GM18873 (cell line): ENCODE results near the gene UBE2QL1.

ENCODE experiments used
- ATAC-seq: cut with Tn5 transposase; IDR thresholded peaks from one replicate; pipeline ENCODE4 v1.9.1; 2021; ENCODE audit warnings: mild to moderate bottlenecking, moderate library complexity, moderate number of reproducible peaks; ENCODE audit not compliant: unreplicated experiment, low FRiP score

The UBE2QL1 gene

DNA sequence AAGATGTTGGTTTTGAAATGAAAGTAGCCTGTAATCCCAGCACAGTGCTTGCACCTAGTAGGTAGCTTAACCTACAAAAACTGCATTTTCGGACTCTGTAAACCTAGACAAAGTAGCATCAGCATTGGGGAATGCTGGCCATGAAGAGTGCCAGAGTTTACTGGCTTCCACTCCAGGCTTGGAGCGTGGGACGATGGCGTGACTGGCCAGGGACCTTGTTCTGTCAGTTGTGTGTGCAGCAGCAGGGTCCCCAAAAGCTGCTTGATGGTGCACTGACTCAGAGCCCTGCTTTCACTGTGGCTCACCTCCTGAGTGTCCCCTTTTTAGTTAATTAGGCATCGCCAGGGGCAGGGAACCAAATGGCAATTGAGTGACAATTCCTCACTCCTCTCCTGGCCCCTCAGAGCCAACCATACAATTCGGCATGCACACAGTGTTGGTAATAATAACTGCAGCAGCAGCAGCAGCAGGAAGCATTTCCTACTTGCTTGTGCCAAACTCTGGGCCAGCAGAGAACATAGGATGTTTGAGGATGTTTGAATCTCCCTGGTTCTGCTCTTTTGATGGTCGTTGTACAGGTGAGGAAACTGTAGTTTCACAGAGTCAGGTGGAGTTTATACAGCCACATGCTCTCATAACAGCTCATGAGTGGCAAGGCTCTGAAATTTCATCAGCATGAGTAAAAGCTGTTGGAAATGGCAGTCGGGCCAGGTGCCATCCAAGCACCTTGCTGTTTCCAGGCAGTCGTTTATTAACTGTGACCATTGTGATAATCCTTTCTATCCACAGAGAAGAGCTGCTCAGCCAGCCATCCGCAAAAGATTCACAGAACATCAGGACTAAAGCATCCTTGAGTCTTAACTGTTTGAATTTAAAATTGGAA, 4.2 kb downstream of the UBE2QL1 start:
- no peak for ATAC-seq

DNA sequence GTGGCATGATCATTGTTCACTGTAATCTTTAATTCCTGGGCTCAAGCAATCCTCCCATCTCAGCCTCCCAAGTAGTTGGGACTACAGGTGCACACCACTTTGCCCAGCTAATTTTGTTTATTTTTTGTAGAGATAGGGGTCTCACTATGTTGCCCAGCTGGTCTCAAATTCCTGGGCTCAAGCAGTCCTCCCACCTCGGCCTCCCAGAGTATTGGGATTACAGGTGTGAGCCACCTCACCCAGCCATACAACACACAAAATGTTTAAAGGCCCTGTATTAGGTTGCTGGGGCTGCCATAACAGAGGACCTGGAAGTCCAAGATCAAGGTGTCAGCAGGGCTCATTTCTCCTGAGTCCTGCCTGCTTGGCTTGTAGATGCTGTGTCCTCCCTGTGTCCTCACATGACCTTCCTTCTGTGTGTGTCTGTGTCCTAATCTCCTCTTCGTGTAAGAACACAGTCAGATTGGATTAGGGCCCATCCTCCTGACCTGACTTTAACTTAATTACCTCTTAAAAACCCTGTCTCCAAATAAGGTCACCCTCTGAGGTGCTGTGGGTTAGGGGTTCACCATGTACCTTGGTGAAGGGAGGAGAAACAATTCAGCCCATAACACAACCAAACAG, 5.4 kb downstream of the UBE2QL1 start:
- ATAC-seq, result no peak

DNA sequence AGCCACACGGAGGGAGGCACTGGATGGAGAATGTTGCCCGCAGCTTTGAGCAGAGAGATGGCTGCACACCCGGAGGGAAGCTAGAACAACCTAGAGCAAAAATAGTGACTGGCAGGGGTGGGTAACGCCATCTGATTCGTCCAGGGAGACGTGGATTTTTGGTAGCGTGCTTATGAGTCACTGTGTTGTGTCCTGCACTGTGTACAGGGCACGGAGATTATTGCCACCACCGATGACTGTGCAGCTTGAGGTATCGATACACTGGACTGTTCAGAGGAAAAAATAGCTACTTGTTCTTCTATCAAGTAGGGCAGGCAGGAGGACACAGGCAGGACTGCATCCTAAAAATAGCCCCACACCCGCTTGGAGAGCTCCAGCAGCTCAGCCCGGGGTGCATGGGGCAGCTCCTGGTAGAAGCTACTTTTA, 6.0 kb downstream of the UBE2QL1 start:
- ATAC-seq, result no peak

DNA sequence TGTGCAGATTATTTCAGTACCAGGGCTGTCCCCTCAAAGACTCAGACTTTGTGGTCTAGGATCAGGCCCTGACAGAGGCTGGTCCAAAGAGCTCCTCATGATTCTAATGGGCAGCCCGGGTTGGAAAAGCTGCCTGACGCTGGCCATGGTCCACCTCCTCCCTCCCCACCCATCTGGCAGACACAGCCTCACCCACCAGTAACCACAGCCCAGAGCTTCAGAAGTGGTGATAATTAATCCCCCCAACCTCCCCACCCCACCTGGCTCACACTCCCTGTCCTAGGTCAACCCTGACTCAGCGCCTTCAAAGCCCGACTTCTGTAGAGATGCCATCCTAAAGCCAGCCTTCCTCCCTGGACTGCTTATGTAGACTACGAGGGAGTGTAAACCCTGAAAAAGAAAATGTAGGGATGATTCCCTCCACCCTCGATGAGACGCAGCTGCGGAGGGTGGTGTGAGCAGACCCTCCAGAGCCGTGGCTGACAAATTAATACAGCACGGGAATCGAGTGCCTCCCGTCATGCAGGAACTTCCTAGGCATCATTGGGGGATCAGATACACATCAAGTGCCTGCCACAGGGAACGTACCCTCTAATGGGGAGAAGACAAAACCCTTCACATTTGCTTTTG, 7.0 kb downstream of the UBE2QL1 start:
- ATAC-seq, result no peak

DNA sequence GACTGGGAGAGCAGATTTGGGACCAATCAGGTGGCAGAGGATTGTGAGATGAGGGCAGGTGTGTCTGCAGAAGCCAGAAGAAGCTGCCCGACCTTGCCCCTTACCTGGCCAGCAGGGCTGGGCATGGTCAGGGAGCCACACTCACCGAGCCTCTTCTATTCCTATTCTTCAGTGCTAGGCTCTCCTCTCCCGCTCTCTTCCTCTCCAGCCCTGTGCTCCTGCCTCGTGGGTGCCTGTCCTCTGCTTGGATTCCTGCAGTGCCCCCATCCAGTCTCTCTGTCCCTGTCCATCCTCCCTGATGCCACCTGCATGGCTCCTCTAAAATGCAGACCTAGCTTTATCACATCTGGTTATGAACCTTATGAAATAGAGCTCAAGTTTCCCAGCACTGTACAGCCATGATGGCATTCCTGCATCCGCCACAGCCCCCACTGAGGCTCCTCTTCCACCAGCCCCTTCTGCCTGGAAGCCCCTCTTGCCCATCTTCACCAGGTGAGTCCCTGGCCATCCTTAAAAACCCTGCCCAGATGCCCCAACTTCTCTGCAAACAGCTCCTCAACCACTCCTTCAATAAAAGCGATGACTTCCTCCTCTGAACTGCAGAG, 8.2 kb downstream of the UBE2QL1 start:
- ATAC-seq, result no peak

DNA sequence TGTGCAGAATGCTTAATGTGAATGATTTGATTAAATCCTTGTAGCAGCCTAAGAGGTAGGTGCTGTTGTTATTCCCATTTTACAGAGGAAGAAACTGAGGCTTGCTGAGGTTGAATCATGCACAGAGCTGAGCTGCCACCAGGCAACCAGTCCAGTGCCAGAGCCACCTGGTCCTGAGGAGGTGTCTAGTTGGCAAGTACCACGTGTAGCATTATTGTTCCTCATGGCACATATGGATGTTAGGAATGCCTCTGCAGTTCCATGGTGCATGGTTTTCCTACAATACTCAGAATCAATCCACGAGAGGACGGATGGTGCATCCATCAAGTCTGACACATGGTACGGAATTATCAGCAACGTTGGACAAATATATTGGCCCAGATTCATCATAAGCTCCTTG, 8.9 kb downstream of the UBE2QL1 start:
- ATAC-seq, result no peak

DNA sequence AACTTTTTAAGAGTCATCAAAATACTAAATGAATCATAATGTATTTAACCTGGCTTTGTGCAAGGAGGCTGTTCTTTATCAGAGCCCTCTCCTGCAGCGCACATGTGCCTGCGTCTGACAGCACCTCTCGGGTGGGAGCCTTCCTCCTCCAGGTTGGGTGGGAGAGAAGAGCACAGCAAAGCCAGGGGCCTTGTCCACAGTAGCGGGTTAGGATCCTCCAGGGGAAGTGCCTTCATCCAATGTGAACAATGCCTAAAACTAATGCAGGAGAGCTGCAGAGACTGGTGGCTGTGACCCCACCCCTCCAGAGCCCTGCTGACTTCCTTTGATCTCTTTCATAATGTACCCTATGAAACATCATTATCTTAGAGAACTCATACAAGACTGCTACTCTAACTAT, 10.2 kb downstream of the UBE2QL1 start:
- no peak for ATAC-seq

DNA sequence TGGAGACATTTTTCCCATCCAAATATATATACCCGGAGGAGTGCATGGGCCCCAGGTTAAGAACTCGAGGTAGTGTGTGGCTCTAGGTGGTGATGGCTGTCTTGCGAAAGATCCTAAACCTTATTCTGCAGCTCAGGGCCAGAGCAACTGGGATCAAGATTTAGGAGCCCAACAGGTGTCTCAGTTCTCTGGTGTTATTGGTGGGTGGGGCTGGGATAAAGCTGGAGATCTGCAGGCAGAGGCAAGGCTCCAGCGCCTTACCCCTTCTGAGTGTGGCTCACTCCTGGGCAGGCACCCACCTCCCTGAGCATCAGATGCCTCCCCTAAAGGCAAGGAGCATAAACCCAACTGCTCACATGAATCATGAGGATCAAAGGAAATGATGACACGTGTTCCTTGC, 11.2 kb downstream of the UBE2QL1 start:
- ATAC-seq, result no peak

DNA sequence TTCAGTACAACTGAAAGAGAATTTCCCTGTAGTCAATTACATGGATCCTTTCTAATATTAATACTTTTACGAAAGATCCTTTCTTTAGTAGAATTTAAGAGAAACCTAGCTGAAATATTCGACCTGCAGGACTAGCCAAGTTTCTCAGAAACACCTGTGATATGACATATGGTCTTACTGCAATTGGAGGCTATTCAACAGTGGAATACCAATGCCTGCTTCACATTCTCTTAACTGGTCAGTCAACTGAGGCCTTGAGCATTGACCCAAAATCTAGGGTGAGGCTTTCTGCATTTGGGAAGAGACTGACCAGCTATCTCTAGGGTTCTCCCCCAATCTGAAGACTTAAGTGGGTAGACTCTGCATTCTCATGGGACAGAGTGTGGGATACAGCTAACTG, 12.3 kb downstream of the UBE2QL1 start:
- ATAC-seq, result no peak

DNA sequence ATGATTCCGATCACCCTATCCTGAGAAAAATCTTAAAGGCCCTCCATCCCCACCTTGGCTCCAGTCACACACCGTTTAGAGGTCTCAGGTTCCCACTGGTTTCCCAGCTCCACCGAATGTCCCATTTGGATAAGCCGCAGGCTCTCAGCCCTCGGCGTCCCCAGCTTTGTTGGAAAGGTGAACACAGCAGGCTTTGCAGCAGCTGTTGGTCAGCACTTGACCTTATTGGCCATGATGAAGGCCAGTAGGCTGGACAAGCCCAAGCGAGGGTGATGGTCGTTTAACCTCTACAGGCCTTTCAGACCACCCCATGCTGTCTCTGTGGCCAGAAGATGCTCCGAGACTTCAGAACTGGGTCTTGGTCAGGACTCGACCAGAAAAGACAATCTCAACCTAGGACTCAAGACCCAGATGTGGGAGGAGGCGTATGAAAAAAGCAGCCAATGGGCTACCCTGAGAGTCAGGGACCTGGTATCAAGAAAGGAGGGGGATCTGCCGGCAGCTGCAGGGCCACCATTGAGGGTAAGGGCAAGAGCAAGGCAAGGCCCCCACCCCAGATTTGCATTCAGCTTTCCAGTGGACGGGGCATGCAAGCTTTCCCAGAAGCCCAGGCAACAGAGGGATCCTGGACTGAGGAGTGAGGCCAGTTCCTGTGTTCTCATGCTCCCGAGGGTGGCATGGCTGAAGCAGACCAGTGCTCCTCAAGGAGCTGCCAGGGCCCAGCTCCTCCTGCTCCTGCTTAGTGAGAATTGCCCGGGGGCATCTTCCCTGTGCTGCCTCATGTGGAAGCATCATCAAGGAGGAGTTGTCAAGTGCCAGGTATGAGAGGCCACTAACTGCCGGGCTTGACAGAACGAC, 13.4 kb downstream of the UBE2QL1 start:
- ATAC-seq, result no peak

DNA sequence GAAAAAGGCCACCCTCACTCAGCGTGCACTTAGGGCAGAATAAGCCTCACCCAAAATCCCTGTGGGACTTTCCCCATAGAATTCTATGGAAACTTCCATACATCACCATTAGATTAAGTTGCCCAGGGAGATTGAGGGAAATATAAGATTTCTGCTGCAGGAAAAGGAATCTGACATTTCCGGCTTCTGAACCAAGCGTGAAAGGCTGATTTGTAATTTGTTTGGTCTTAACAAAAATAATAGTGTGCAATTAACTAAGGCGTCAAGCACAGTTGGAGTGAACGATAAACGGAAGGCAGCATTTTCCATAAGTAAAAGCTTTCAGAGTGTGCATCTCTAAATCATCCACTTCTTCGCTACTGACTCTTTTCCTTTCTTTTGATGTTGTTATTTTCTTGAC, 14.0 kb downstream of the UBE2QL1 start:
- no peak for ATAC-seq

DNA sequence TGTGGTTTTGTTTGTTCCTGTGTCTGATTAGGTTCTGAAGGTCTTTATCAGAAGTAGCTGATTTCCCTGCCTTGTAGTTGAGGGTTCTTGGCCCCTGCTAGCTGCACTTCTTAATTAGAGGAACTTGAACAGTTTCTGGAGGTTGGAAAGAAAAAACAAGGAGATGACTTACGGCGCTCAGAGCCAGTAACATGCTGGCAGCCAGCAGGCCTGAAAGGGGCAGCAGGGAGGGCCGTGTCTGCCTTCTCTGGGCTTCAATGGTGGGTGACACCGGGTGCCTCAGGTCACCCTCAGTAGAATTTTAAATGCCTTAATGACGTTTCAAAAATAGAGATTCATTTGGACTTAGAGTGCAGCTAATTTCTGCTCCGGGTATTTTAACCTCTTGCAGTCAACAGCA, 15.8 kb downstream of the UBE2QL1 start:
- no peak for ATAC-seq

DNA sequence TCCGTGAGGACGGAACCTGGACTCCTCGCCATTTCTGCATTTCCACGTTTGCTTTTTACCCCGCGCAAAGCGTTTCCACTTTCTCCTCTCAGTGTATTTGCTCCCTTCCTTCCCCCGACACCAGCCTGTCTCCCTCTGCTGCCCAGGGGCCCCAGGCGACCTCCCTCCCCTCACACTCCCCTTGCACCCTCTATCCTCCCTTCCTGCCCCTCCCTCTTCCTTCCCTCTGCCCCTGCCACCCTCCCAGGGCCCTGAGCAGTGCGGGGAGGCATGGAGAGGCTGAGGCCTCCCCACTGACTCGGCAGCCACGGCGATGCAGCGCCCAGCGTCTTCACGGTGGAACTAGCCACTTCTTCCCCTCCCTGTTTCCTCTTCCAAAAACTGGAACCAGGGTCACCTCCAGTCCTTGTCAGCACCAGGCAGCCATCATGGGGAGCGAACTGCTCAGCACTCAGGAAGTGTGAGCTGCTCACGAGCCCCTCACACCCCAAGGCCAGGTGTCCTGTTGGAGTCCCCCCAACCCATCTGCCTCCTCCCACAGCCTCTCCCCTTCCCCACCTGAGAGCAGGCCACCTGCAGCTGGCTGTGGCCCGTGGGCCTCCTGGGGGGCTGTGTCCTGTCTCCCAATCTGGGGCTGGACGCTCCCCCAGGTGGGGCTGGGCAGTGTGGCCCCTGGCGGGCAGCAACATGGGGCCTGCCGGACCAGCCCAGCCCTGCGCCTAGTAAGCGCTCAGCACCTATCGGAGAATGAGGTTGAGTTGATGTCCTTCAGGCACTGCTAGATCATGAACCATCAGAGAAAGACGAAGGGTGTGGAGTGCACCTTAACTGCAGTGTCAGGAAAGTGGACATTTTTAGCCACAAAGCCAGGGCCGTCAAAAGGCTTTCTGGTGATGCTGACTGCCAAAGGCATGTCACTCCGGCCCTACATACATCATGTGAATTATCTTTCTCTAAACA, 17.5 kb downstream of the UBE2QL1 start:
- no peak for ATAC-seq

DNA sequence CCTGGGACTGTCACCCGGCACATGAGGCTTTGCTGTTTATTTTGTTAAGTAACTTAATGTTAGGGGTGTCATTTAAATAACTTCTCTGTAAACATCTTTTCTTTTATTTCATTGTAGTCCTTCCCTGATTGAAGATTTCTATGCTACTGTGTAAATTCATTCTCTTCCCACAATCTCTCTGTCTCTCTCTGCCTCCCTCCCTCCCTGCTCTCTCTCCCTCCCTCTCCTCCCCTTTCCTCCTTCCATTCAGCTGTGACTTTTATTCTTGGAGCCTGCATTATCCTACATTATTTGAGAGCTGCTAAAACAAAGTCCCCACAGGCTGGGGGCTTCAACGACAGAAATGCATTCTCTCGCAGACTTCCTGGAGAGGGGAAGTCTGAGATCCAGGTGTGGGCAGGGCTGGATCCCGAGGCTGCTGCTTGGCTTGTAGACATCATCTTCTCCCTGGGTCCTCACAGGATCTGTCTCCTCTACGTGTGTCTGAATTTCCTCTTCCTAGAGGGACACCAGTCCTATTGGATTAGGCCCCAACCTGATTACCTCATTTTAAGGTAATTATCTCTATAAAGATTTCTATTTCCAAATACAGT, 18.4 kb downstream of the UBE2QL1 start:
- ATAC-seq, result no peak

DNA sequence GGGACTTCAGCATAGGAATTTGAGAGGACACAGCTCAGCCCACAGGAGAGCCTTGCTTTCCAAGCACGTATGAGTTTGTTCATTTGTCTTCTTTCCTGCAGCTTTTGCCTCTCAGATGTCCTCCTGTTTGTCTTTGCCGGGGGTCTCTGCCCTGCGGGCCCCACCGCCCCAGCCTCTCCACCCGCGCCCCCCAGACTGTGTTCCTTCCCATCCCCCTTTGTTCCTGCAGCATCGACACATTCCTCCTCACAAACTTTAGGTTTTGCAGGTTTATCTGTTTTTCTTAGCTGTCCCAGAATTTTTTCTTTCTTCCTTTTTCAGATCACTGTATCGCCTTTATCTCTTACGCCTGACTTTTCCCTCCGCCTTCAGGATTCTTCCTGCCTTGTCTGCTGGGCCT, 18.9 kb downstream of the UBE2QL1 start:
- ATAC-seq, result no peak

DNA sequence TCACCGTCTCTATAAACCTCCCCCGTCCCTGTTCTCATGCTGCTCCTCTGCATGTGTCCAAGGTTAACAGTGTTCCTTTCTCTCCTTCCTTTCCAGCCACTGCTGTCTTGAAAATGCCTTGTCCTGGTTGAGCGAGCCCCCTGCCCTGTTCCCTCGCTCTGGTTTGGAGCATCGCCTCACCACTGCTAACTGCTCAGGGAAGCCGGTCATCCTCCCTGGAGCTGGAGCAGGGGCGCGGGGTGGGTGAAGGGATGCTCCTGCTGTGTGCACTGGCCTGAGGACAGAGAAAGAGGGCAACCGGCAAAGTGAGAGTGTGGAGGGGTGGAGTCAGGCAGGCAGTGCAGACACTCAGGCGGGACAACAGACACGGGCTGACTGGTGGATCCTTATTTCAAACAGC, 19.4 kb downstream of the UBE2QL1 start:
- no peak for ATAC-seq

DNA sequence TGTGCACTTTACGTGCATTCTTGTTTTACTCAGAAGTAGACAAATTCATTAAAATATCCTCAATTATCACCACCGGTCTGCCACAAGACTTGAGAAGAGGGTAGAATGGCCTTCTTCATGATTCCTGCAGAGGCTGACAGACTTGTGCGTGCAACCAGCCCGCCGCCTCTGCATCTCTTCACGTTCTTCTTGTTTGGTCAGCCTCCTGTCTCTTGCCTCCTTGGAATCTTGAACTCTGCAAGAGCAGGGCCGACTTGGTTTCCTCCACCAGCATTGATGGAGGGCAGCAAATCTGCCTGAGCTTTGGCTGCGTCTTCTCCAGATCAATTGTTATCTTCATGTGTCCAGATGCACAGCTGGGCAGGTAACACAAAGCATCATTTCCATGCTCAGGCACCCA, 20.2 kb downstream of the UBE2QL1 start:
- ATAC-seq, result no peak

DNA sequence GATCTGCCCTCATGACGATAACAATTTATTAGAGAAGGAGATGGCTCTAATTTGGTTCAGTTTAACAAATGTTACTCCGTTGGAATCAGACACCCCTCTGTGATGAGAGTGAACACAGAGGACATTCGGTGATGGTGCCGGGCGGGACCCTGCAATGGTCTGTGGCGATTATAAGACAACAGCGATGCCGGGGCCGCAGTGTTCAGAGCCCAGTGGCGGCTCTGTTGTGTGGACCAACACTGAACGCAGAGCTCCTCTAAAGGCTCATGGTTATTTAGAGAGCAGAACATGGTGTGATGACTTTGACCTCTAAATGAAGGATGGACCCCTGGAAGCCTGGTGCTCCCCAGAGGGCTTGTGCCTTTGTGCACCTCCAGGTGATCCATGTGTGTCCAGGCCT, 21.2 kb downstream of the UBE2QL1 start:
- no peak for ATAC-seq

DNA sequence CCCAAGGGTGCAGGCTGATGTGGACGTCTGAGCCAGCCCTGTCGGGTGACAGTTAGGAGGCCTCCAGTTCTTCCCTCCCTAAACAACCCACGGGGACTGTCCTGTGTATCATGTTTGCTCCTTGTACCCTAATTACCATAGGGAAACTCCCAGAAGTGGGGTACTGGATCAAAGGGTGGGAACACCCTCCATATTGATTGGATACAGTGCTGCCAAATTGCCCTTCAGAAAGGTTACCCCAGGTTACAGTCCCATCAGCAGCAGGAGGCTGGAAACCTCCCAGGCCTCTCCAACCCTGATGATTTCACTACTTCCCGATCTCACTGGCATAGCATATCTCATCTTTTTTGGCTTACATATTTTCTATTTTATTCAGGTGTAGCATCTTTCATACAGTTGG, 22.0 kb downstream of the UBE2QL1 start:
- ATAC-seq, result no peak
